Hepatocyte (in vitro differentiated cells): Measurements from ENCODE around the gene KRTAP5-1.

Source experiments
- EZH2phosphoT487 ChIP-seq: fragments of 200-600 bp; sonication (generic); IDR thresholded peaks from one replicate; pipeline ENCODE4 v1.6.1; 2018; ENCODE audit warnings: antibody characterized with exemption, mild to moderate bottlenecking, low read depth, moderate library complexity; ENCODE audit not compliant: unreplicated experiment, severe bottlenecking
- TF ChIP-seq, protein P1 (sequence below): fragments of 200-600 bp; sonication (generic); IDR thresholded peaks from 2 replicates; pipeline ENCODE4 v1.5.1; 2016; ENCODE audit warnings: antibody characterized with exemption, mild to moderate bottlenecking; ENCODE audit not compliant: poor library complexity

DNA sequence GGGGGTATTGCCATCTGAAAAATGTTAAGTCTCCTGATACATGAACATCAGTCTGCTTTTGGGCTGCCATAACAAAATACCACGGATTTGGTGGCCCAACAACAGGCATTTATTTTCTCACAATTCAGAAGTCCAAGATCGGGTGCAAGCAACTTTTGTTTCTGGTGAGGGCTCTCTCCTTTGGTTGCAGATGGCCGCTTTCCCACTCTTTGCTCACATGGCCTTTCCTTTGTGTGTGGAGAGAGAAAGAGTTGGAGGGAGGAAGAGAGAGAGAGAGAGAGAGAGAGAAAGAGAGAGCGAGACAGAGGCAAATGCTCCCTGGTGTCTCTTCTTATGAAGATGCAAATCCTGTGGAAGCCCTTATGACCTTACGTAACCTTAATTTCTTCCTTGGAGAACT, 15.5 kb upstream of the KRTAP5-1 start:
- TF ChIP-seq EZH2phosphoT487 = no peak
- TF ChIP-seq, protein P1, sequence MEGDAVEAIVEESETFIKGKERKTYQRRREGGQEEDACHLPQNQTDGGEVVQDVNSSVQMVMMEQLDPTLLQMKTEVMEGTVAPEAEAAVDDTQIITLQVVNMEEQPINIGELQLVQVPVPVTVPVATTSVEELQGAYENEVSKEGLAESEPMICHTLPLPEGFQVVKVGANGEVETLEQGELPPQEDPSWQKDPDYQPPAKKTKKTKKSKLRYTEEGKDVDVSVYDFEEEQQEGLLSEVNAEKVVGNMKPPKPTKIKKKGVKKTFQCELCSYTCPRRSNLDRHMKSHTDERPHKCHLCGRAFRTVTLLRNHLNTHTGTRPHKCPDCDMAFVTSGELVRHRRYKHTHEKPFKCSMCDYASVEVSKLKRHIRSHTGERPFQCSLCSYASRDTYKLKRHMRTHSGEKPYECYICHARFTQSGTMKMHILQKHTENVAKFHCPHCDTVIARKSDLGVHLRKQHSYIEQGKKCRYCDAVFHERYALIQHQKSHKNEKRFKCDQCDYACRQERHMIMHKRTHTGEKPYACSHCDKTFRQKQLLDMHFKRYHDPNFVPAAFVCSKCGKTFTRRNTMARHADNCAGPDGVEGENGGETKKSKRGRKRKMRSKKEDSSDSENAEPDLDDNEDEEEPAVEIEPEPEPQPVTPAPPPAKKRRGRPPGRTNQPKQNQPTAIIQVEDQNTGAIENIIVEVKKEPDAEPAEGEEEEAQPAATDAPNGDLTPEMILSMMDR = no peak
